Measurements from ENCODE around the gene TMCC2. TPM values are rescaled to one million over a fixed set of nuclear protein-coding genes. Genes with fewer than 3 reads are reported as not detected.

TMCC2 gene
- total RNA-seq, 1 experiment from 2014 or later, result 3.1 TPM

DNA sequence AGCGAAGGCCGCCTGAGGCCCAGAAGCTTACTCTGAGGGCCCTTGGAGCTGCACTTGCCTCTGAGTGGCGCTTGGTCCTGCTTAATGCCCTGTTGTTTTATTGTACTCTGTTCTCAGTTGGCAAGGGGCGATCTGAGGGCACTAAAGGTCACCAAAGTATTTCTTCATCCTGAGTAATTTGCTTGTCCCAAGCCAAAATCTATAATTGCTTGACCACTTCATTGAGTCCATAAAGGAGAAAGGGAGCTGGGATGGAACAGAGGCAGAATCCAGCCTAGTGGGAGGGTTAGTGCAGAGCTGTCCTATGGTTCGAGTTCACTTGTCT is 94.2 kb downstream of the TMCC2 start:
- TF ChIP-seq, protein P1, sequence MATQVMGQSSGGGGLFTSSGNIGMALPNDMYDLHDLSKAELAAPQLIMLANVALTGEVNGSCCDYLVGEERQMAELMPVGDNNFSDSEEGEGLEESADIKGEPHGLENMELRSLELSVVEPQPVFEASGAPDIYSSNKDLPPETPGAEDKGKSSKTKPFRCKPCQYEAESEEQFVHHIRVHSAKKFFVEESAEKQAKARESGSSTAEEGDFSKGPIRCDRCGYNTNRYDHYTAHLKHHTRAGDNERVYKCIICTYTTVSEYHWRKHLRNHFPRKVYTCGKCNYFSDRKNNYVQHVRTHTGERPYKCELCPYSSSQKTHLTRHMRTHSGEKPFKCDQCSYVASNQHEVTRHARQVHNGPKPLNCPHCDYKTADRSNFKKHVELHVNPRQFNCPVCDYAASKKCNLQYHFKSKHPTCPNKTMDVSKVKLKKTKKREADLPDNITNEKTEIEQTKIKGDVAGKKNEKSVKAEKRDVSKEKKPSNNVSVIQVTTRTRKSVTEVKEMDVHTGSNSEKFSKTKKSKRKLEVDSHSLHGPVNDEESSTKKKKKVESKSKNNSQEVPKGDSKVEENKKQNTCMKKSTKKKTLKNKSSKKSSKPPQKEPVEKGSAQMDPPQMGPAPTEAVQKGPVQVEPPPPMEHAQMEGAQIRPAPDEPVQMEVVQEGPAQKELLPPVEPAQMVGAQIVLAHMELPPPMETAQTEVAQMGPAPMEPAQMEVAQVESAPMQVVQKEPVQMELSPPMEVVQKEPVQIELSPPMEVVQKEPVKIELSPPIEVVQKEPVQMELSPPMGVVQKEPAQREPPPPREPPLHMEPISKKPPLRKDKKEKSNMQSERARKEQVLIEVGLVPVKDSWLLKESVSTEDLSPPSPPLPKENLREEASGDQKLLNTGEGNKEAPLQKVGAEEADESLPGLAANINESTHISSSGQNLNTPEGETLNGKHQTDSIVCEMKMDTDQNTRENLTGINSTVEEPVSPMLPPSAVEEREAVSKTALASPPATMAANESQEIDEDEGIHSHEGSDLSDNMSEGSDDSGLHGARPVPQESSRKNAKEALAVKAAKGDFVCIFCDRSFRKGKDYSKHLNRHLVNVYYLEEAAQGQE (IDR thresholded peaks at IDR 0.05; ENCODE audit: insufficient read depth in 1 of 2, low read depth in 2 of 2, low read length in 1 of 2), result no peak
- TF ChIP-seq POLR2AphosphoS5 (IDR thresholded peaks at IDR 0.05; ENCODE audit: low read depth, low read length) (no peak), TCF7L2 (IDR thresholded peaks at IDR 0.05; ENCODE audit: low read depth, low read length) (no peak), SIN3A (IDR thresholded peaks at IDR 0.05; ENCODE audit: borderline replicate concordance, insufficient read depth, low read depth, low read length) (no peak)
- TF ChIP-seq, protein P2, sequence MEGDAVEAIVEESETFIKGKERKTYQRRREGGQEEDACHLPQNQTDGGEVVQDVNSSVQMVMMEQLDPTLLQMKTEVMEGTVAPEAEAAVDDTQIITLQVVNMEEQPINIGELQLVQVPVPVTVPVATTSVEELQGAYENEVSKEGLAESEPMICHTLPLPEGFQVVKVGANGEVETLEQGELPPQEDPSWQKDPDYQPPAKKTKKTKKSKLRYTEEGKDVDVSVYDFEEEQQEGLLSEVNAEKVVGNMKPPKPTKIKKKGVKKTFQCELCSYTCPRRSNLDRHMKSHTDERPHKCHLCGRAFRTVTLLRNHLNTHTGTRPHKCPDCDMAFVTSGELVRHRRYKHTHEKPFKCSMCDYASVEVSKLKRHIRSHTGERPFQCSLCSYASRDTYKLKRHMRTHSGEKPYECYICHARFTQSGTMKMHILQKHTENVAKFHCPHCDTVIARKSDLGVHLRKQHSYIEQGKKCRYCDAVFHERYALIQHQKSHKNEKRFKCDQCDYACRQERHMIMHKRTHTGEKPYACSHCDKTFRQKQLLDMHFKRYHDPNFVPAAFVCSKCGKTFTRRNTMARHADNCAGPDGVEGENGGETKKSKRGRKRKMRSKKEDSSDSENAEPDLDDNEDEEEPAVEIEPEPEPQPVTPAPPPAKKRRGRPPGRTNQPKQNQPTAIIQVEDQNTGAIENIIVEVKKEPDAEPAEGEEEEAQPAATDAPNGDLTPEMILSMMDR (IDR thresholded peaks at IDR 0.05), result no peak
- Histone ChIP-seq H3K27me3 (ENCODE audit: control insufficient read depth, insufficient read depth, low read length) (no peaks in the 10 kb centered on the region), H3K4me3 (ENCODE audit: low read depth in 2 of 2, low read length in 2 of 2) (peak overlapping the region; percentile 88 to 89), H3K4me1 (ENCODE audit: control insufficient read depth, insufficient read depth, low read length) (peaks cover 34% of the 10 kb centered on the region), H3K9me3 (ENCODE audit: control insufficient read depth, insufficient read depth, low read depth, low read length) (no peaks in the 10 kb centered on the region), H3K27ac (ENCODE audit: low read length) (peak overlapping the region; percentile 60), H3K36me3 (ENCODE audit: control insufficient read depth, insufficient read depth, low read length) (no peaks in the 10 kb centered on the region)
- ChIA-PET POLR2A (no interaction called here), CTCF (interaction anchor here (0.5 to 5.8 kb wide), 5 partner anchors 8 to 336 kb away, joined by 3 to 149 read pairs (median 4); no protein-coding TSS in a partner anchor)
- no TSS peak for BruUV-seq (replicated peaks)
- in situ Hi-C loops (cut with HindIII; ENCODE audit: low pct_unique_long_range_greater_than_20kb, low sequenced_read_pairs) (no loop called here), intact Hi-C loops (cut with micrococcal nuclease; ENCODE audit: unreplicated experiment) (no loop called here)
- DNase-seq (ENCODE audit: low read depth, low spot score) (no peak), ATAC-seq (no peak)

Other genes starting within 250 kb of the TMCC2 start
- gene CNTN2, start 184.7 kb upstream of the TMCC2 start, total RNA-seq (2021; ENCODE audit: unreplicated experiment), result not detected
- 4.0 TPM for gene TMEM81, start 143.5 kb upstream of the TMCC2 start, total RNA-seq (2021; ENCODE audit: unreplicated experiment)
- gene RBBP5, start 106.0 kb upstream of the TMCC2 start, total RNA-seq (2021; ENCODE audit: unreplicated experiment), result 22.2 TPM
- 11.3 TPM for gene DSTYK, start 16.2 kb upstream of the TMCC2 start, total RNA-seq (2021; ENCODE audit: unreplicated experiment)
- 17.4 TPM for gene NUAK2, start 93.8 kb downstream of the TMCC2 start, total RNA-seq (2021; ENCODE audit: unreplicated experiment)
- gene KLHDC8A, start 129.0 kb downstream of the TMCC2 start, total RNA-seq (2021; ENCODE audit: unreplicated experiment), result 0.31 TPM
- gene LEMD1, start 194.1 kb downstream of the TMCC2 start, total RNA-seq (2021; ENCODE audit: unreplicated experiment), result not detected
- gene BLACAT1, start 228.1 kb downstream of the TMCC2 start, total RNA-seq (2021; ENCODE audit: unreplicated experiment), result 0.31 TPM